SK-N-SH (cell line): ENCODE data around the gene HYAL2. TPM values are rescaled to one million over a fixed set of nuclear protein-coding genes. Genes with fewer than 3 reads are reported as not detected.

ENCODE experiments used
- CTCF ChIA-PET: fragments of 300-600, 350-600 bp; formaldehyde crosslinking; extraction: SDS; loops from one replicate; lab custom pipeline; 2021; lab: Yijun Ruan, JAX
- POLR2A ChIA-PET: fragments of 350-600 bp; sonication (Branson Sonifier 250); formaldehyde crosslinking; extraction: SDS; loops from one replicate; lab custom pipeline; 2020; ENCODE audit warnings: antibody characterized with exemption, inconsistent platforms; lab: Yijun Ruan, JAX
- DNase-seq: peaks from one replicate; pipeline ENCODE4 v3.0.0; 2012
- H2AFZ ChIP-seq: fragments of 200-600 bp; sonication (generic); 2 replicates; pipeline ENCODE4 v1.8.1; 2016; ENCODE audit warnings: antibody characterized with exemption, mild to moderate bottlenecking, low read depth
- H3F3A ChIP-seq: fragments of 200-600 bp; sonication (generic); replicated peaks from 2 replicates; pipeline ENCODE3; 2016; ENCODE audit warnings: antibody characterized with exemption, mild to moderate bottlenecking; ENCODE audit not compliant: insufficient read depth
- H3K27ac ChIP-seq, 2 experiments: fragments of 200-500 bp in 1 of 2; fragments of 200-600 bp in 1 of 2; sonication (Bioruptor generic) in 1 of 2; sonication (generic), shearing (Covaris generic) in 1 of 2; 2 replicates each; pipeline versions ENCODE4 v1.5.1 to v1.6.1; 2014 to 2016; ENCODE audit warnings: low read depth in 2 of 2, inconsistent platforms in 1 of 2, low read length in 1 of 2, mild to moderate bottlenecking in 1 of 2, mixed read lengths in 1 of 2
- H3K27me3 ChIP-seq: fragments of 200-600 bp; sonication (generic), shearing (Covaris generic); 2 replicates; pipeline ENCODE4 v1.6.1; 2016; ENCODE audit warnings: mixed run types; ENCODE audit not compliant: insufficient read depth
- H3K36me3 ChIP-seq, 2 experiments: fragments of 200-500 bp in 1 of 2; fragments of 200-600 bp in 1 of 2; sonication (Bioruptor generic) in 1 of 2; sonication (generic) in 1 of 2; replicated peaks in 1 of 2; 2 replicates each; pipeline versions ENCODE3 to v1.5.1; 2014 to 2016; ENCODE audit warnings: low read length in 1 of 2, mild to moderate bottlenecking in 1 of 2; ENCODE audit not compliant: insufficient read depth in 2 of 2, control insufficient read depth in 1 of 2
- H3K4me1 ChIP-seq, 2 experiments: fragments of 200-500 bp in 1 of 2; fragments of 200-600 bp in 1 of 2; sonication (Bioruptor generic) in 1 of 2; sonication (generic), shearing (Covaris generic) in 1 of 2; 2 replicates each; pipeline versions ENCODE4 v1.5.1 to v1.6.1; 2014 to 2016; ENCODE audit warnings: low read depth in 1 of 2, low read length in 1 of 2, mixed run types in 1 of 2; ENCODE audit not compliant: insufficient read depth in 2 of 2, control insufficient read depth in 1 of 2
- H3K4me2 ChIP-seq: fragments of 200-600 bp; sonication (generic), shearing (Covaris generic); 2 replicates; pipeline ENCODE4 v1.6.1; 2017; ENCODE audit warnings: mixed run types
- H3K4me3 ChIP-seq, 2 experiments: fragments of 200-500 bp in 1 of 2; fragments of 200-600 bp in 1 of 2; sonication (Bioruptor generic) in 1 of 2; sonication (generic), shearing (Covaris generic) in 1 of 2; 2 replicates each; pipeline versions ENCODE4 v1.5.1 to v1.8.1; 2014 to 2016; ENCODE audit warnings: low read depth in 2 of 2, inconsistent platforms in 1 of 2, low read length in 1 of 2, mild to moderate bottlenecking in 1 of 2, mixed read lengths in 1 of 2, moderate library complexity in 1 of 2
- H3K79me2 ChIP-seq: fragments of 200-600 bp; sonication (generic); 2 replicates; pipeline ENCODE4 v1.8.1; 2017; ENCODE audit warnings: mild to moderate bottlenecking; ENCODE audit not compliant: insufficient read depth
- H3K9ac ChIP-seq: fragments of 200-600 bp; sonication (generic); 2 replicates; pipeline ENCODE4 v1.6.1; 2017; ENCODE audit warnings: mixed run types
- H3K9me2 ChIP-seq: fragments of 200-600 bp; sonication (generic); 2 replicates; pipeline ENCODE4 v1.6.1; 2017; ENCODE audit warnings: mixed run types
- H3K9me3 ChIP-seq: fragments of 200-600 bp; sonication (generic); 2 replicates; pipeline ENCODE4 v1.6.1; 2017; ENCODE audit warnings: mixed run types, mild to moderate bottlenecking, moderate library complexity
- H4K20me1 ChIP-seq: fragments of 200-600 bp; sonication (generic); 2 replicates; pipeline ENCODE4 v1.6.1; 2017; ENCODE audit warnings: mild to moderate bottlenecking, mixed run types; ENCODE audit not compliant: insufficient read depth
- CHD2 ChIP-seq: fragments of 150-350 bp; IDR thresholded peaks from 2 replicates; pipeline ENCODE4 v1.6.1; 2018; ENCODE audit warnings: low read length; ENCODE audit not compliant: partially characterized antibody
- ELF1 ChIP-seq: IDR thresholded peaks from 2 replicates; pipeline ENCODE4 v1.4.0; 2012
- EZH2phosphoT487 ChIP-seq: fragments of 200-600 bp; sonication (generic); IDR thresholded peaks from 2 replicates; pipeline ENCODE4 v1.6.1; 2017; ENCODE audit warnings: low read depth, mixed run types, mild to moderate bottlenecking, antibody characterized with exemption, moderate library complexity, borderline replicate concordance
- FOXJ3 ChIP-seq: sonication (generic); formaldehyde crosslinking; IDR thresholded peaks from 2 replicates; pipeline ENCODE4 v1.5.1; 2020; ENCODE audit warnings: mild to moderate bottlenecking, missing genetic modification reagents
- GATA2 ChIP-seq: sonication (generic); formaldehyde crosslinking; IDR thresholded peaks from 2 replicates; pipeline ENCODE4 v1.5.0; 2020; ENCODE audit warnings: mild to moderate bottlenecking, missing genetic modification reagents
- MEF2A ChIP-seq: IDR thresholded peaks from 2 replicates; pipeline ENCODE4 v1.4.0; 2012; ENCODE audit warnings: low read depth, borderline replicate concordance
- NRF1 ChIP-seq: IDR thresholded peaks from 2 replicates; pipeline ENCODE4 v1.6.1; 2012; ENCODE audit warnings: low read depth, mild to moderate bottlenecking, low read length
- PBX3 ChIP-seq: IDR thresholded peaks from 2 replicates; pipeline ENCODE4; 2012
- RAD21 ChIP-seq: IDR thresholded peaks from 2 replicates; pipeline ENCODE4 v1.6.1; 2012; ENCODE audit warnings: mild to moderate bottlenecking, low read length
- RCOR1 ChIP-seq: fragments of 150-350 bp; IDR thresholded peaks from 2 replicates; pipeline ENCODE4 v1.6.1; 2017; ENCODE audit warnings: antibody characterized with exemption, low read length
- REST ChIP-seq: IDR thresholded peaks from 2 replicates; pipeline ENCODE4 v1.6.1; 2012; ENCODE audit warnings: mild to moderate bottlenecking, low read depth, low read length, moderate library complexity
- WGBS: methylation state at CpG from one replicate; pipeline ENCODE4 v1.1.6; 2017; ENCODE audit warnings: low lambda C conversion rate; 5-methylcytosine and 5-hydroxymethylcytosine counted together
- polyA plus RNA-seq, 3 experiments: library from polyadenylated mRNA; depleted of rRNA; stranded (reverse); fragments of >200 nt; gene quantifications; 2 replicates each; pipeline ENCODE4 v1.2.3, GENCODE V29; 2012
- TF ChIP-seq, protein P1 (sequence below): IDR thresholded peaks from 2 replicates; pipeline ENCODE4 v1.4.0; 2012; ENCODE audit warnings: low read depth
- TF ChIP-seq, protein P2 (sequence below): IDR thresholded peaks from 2 replicates; pipeline ENCODE4 v1.4.0; 2012; ENCODE audit warnings: low read depth, borderline replicate concordance
- TF ChIP-seq, protein P3 (sequence below): fragments of 200-600 bp; sonication (generic); IDR thresholded peaks from 2 replicates; pipeline ENCODE4 v1.6.1; 2017; ENCODE audit warnings: antibody characterized with exemption, mild to moderate bottlenecking, moderate library complexity

Gene HYAL2
- polyA plus RNA-seq, 1 of the 3 experiments (the other 2 are of a cell fraction), result 135 TPM

DNA sequence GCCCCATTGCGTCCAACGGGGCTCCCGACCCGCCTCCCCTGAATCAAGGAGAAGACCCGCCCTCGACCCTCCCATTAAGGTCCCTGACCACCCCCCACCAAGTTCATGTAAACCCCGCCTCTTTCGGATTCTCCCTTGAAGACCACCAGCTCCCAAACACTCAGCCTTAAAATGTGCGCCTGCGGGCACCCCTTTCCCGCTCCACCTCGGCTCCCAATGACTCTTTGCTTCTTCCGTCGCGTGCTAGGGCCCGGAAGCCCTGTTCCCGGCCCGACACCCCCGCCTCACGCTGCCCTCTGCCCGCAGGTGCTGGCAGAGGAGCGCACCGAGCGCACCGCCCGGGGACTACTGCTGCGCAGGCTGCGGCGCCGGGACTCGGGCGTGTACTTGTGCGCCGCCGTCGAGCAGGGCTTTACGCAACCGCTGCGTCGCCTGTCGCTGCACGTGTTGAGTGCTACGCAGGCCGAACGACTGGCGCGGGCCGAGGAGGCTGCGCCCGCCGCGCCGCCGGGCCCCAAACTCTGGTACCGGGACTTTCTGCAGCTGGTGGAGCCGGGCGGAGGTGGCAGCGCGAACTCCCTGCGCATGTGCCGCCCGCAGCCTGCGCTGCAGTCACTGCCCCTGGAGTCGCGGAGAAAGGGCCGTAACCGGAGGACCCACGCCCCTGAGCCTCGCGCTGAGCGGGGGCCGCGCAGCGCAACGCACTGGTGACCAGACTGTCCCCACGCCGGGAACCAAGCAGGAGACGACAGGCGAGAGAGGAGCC, 46.4 kb downstream of the HYAL2 start:
- peaks cover 14% of the 10 kb centered on the region for H3F3A ChIP-seq
- no peaks in the 10 kb centered on the region for H3K36me3 ChIP-seq
- TF ChIP-seq REST (no peak), ELF1 (no peak), FOXJ3 (CRISPR knock-in tag) (no peak), EZH2phosphoT487 (no peak), RCOR1 (no peak), MEF2A (no peak)
- TF ChIP-seq, protein P1, sequence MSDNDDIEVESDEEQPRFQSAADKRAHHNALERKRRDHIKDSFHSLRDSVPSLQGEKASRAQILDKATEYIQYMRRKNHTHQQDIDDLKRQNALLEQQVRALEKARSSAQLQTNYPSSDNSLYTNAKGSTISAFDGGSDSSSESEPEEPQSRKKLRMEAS, result no peak
- TF ChIP-seq, all 33 proteins: peak for 0
- no peaks in the 10 kb centered on the region for H3K9me3 ChIP-seq
- POLR2A ChIA-PET, result no interaction called here
- H3K27ac ChIP-seq, result no peak overlapping the region
- no peak overlapping the region for H3K9ac ChIP-seq
- no peak overlapping the region for H3K4me3 ChIP-seq
- no peak for DNase-seq
- no peaks in the 10 kb centered on the region for H3K79me2 ChIP-seq
- H3K4me2 ChIP-seq, result no peak overlapping the region
- H3K9me2 ChIP-seq, result no peaks in the 10 kb centered on the region
- H3K27me3 ChIP-seq, result 0 out of 2 replicates have a peak, but pooled peaks cover 16% of the 10 kb centered on the region
- no peak overlapping the region for H2AFZ ChIP-seq
- peaks cover 0 to 11% of the 10 kb centered on the region in 2 experiments; a peak in 1 of 4 replicates for H3K4me1 ChIP-seq
- WGBS, result 62% methylated on average over 45 of the region's 79 CpGs
- CTCF ChIA-PET, result interaction anchor here (1.0 to 12.2 kb wide), 13 partner anchors 8 to 162 kb away, joined by 3 to 206 read pairs (median 11); partner anchors contain the start of genes GNAT1, HYAL3 and NAA80
- no peaks in the 10 kb centered on the region for H4K20me1 ChIP-seq

GRCh38 chr3:50275141-50275995, 47.2 kb downstream of the HYAL2 start:
- Histone ChIP-seq H3K4me1 (peaks cover under 1 to 12% of the 10 kb centered on the region in 2 experiments; a peak in 2 of 4 replicates), H3K9me3 (no peaks in the 10 kb centered on the region), H3F3A (peaks cover 14% of the 10 kb centered on the region), H3K4me2 (no peak overlapping the region), H3K27ac (no peak overlapping the region), H3K4me3 (peak overlapping the region in 1 of 2 experiments; percentile 1; a peak in 1 of 4 replicates), H3K9ac (no peak overlapping the region), H3K79me2 (no peaks in the 10 kb centered on the region), H3K27me3 (0 out of 2 replicates have a peak, but pooled peaks cover 16% of the 10 kb centered on the region), H3K9me2 (no peaks in the 10 kb centered on the region), H2AFZ (no peak overlapping the region), H3K36me3 (no peaks in the 10 kb centered on the region), H4K20me1 (no peaks in the 10 kb centered on the region)
- POLR2A ChIA-PET, result no interaction called here
- 24% methylated on average over 39 of the region's 65 CpGs for WGBS
- peak; percentile 71 for DNase-seq
- CTCF ChIA-PET, result interaction anchor here (0.6 to 12.2 kb wide), 36 partner anchors 9 to 275 kb away, joined by 3 to 206 read pairs (median 5); partner anchors contain the start of gene GNAT1
- no peak for TF ChIP-seq FOXJ3 (CRISPR knock-in tag)
- TF ChIP-seq, protein P2, sequence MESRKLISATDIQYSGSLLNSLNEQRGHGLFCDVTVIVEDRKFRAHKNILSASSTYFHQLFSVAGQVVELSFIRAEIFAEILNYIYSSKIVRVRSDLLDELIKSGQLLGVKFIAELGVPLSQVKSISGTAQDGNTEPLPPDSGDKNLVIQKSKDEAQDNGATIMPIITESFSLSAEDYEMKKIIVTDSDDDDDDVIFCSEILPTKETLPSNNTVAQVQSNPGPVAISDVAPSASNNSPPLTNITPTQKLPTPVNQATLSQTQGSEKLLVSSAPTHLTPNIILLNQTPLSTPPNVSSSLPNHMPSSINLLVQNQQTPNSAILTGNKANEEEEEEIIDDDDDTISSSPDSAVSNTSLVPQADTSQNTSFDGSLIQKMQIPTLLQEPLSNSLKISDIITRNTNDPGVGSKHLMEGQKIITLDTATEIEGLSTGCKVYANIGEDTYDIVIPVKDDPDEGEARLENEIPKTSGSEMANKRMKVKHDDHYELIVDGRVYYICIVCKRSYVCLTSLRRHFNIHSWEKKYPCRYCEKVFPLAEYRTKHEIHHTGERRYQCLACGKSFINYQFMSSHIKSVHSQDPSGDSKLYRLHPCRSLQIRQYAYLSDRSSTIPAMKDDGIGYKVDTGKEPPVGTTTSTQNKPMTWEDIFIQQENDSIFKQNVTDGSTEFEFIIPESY, result no peak
- TF ChIP-seq, protein P3, sequence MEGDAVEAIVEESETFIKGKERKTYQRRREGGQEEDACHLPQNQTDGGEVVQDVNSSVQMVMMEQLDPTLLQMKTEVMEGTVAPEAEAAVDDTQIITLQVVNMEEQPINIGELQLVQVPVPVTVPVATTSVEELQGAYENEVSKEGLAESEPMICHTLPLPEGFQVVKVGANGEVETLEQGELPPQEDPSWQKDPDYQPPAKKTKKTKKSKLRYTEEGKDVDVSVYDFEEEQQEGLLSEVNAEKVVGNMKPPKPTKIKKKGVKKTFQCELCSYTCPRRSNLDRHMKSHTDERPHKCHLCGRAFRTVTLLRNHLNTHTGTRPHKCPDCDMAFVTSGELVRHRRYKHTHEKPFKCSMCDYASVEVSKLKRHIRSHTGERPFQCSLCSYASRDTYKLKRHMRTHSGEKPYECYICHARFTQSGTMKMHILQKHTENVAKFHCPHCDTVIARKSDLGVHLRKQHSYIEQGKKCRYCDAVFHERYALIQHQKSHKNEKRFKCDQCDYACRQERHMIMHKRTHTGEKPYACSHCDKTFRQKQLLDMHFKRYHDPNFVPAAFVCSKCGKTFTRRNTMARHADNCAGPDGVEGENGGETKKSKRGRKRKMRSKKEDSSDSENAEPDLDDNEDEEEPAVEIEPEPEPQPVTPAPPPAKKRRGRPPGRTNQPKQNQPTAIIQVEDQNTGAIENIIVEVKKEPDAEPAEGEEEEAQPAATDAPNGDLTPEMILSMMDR, result no peak
- TF ChIP-seq CHD2, result no peak
- TF ChIP-seq MEF2A, result no peak
- no peak for TF ChIP-seq PBX3
- no peak for TF ChIP-seq NRF1
- no peak for TF ChIP-seq ELF1
- no peak for TF ChIP-seq GATA2
- no peak for TF ChIP-seq RAD21
